ENCODE measurements around the gene TCOF1.

Gene TCOF1

DNA sequence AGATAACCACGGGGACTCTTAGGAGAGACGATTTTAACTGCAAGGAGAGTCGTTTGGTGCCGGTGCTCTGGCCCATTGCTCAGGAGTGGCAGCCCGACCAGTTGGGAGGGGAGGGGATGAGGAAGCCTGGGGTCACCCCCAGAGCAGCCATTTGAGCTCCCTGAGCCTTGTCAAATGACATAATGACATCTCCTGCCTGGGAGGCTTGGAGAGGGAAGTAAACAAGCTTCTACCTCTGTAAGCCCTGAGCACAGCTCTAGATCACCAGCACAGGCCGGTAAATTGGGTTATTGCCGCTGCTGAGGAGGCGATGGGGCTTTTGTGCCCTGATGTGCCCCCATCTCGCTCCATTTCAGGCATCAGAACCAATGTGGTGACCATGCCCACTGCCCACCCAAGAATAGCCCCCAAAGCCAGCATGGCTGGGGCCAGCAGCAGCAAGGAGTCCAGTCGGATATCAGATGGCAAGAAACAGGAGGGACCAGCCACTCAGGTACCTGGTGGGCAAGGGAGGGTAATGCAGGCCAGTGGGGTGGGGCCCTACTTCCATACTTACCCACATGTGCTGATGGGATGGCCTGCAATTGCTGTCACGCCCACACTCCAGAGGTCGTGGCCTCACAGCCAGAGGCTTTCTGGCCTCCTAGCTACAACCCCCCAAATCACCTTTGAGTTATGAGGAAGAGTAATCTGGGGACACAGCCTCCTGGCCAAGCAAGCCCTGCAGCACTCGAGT is 32.2 kb downstream of the TCOF1 start:
- DNase-seq (ENCODE audit: low spot score): no peak

DNA sequence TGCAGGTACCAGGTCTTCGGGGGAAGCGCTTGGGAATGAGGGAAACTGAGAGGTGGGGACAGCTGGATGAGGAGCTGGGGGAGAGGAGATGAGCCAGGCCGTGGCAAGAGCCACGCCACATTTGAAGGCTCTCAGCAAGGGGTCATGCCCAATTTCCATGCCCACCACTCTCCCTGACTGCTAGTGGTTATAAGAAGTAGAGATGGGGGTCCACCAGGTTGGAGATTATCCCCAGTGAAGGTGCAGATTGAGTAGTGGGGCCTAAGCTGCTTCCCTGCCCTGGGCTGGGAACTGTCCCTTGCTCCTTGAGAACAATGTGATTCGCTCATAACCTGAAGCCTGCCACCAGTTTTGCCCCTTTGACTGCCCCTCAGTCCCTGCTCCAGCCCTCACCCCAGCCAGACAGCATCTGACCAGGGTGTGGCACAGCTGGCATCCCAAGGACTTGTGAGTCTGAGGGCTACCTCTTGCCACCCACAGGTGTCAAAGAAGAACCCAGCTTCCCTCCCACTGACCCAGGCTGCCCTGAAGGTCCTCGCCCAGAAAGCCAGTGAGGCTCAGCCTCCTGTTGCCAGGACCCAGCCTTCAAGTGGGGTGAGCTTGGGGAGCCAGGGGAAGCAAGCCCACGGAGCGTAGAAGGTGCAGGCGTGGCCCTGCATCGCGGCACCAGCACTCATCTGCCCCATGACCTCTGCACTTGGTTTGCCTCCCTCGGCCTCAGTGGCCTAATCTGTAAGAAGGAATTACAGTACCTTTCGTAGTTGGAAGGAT is 33.8 kb downstream of the TCOF1 start:
- no peak for DNase-seq (ENCODE audit: low spot score)

DNA sequence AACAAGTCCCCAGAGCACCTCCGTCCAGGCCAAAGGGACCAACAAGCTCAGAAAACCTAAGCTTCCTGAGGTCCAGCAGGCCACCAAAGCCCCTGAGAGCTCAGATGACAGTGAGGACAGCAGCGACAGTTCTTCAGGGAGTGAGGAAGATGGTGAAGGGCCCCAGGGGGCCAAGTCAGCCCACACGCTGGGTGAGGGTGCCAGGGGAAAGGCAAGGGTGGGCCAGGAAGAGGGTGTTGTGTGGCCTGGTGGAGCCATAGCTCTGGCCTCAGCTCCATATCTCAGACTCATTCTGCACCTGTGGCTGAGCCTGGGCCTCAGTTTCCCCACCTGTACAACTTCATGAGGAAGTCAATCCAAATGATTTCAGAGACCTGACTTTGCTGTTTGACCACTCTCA is 34.5 kb downstream of the TCOF1 start:
- DNase-seq (ENCODE audit: low spot score): no peak

DNA sequence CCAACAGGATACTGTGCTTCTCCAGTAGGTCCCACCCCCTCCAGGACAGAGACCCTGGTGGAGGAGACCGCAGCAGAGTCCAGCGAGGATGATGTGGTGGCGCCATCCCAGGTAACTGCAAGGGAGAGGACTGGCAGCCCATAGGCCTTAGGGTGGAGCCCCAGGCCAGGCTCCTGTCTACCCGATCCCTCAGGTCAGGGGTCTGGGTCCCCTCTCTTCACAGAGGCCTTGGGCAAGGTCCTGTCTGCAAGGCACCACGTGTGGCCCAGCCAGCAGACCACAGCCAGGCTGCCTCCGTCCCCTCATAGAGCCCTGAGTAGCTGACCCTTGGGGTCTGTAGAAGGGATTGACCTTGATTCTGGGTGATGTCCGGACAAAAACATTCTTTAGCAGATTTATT is 35.2 kb downstream of the TCOF1 start:
- DNase-seq (ENCODE audit: low spot score): no peak

DNA sequence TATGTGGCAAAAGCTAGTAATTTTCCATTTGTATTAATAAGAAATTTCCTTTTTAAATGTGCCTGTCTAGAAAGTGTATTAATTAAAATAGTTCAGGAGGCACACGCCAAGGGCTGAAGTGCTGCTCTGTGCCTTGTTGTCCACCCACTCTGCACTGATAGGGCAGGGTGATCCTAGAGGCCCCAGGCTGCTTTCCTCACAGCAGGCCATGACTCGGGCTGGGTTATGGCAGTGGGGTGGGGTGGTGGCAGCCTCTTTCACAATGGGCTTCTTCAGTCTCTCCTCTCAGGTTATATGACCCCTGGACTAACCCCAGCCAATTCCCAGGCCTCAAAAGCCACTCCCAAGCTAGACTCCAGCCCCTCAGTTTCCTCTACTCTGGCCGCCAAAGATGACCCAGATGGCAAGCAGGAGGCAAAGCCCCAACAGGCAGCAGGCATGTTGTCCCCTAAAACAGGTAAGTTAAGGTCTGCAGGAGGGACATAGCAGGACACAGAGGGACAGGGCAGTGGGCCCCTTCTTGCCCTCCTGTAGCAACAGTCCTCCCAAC is 35.7 kb downstream of the TCOF1 start:
- no peak for DNase-seq (ENCODE audit: low spot score)

DNA sequence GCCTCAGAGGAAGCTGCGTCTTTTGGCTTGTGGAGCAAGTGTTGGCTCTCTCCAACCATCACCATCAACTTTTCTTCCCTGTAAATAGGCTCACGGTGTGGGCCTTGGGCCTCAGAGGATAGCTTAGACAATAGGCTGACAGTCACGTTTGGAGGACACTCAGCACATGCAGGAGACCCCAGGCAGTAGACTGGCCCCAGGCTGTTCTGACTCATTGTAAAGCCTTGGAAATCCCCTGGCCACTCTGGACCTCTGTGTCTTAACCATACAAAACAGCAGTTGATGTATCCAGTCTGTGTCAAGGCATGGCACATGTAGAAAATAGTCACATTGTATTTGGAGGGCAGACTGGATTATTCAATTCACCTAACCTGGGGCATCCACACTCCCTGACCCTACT is 36.6 kb downstream of the TCOF1 start:
- DNase-seq (ENCODE audit: low spot score): no peak

DNA sequence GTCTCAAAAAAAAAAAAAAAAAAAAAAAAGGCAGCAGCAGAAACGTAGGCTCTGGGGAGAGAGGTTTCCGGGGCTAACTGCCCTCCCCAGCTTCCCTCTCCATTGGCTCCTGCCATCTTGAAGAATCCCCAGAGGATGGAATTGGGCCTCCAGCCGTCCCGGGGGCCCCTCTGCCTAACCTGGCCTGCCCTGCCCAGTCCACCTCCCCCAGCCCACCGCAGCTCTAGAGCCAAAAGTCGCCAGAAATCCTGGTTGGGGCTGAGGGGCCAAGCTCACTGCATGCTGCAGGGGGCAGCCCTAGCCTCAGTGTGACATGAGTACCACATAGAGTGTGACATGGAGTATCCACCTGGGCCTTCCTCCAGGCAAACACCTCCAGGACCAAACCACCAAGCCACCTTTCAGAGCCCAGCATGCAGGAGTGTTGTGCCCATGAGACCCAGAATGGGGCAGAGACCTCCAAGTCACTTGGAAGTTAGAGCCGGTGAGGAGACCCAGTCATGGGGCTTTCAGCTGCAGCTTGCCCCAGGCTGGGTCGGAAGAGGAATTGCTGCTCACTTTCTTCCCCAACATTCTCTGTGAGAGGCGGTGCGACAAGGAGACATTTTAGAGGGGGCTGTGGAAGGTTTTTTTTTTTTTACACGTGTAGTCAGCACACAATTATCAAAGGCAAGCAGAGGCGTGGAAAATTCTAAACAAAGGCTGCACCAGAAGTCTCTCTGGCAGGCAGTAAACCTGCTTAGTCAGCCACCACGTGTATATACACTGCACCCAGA is 37.6 kb downstream of the TCOF1 start:
- DNase-seq (ENCODE audit: low spot score): no peak

DNA sequence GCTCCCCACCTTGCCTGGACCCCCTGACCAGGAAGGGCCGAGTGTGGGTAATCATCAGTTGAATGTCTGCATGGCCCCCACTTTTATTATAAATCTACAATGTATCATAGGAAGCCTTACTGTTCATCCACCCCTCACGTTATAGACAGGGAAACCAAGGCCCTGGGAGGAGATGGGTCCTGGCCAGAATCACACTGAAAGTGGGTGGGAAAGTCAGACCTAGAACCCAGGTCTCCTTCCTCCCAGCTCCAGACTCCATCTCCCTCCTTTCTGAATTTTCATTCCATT is 38.1 kb downstream of the TCOF1 start:
- DNase-seq (ENCODE audit: low spot score): no peak

DNA sequence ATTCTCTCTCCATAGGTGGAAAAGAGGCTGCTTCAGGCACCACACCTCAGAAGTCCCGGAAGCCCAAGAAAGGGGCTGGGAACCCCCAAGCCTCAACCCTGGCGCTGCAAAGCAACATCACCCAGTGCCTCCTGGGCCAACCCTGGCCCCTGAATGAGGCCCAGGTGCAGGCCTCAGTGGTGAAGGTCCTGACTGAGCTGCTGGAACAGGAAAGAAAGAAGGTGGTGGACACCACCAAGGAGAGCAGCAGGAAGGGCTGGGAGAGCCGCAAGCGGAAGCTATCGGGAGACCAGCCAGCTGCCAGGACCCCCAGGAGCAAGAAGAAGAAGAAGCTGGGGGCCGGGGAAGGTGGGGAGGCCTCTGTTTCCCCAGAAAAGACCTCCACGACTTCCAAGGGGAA is 38.8 kb downstream of the TCOF1 start:
- no peak for DNase-seq (ENCODE audit: low spot score)

DNA sequence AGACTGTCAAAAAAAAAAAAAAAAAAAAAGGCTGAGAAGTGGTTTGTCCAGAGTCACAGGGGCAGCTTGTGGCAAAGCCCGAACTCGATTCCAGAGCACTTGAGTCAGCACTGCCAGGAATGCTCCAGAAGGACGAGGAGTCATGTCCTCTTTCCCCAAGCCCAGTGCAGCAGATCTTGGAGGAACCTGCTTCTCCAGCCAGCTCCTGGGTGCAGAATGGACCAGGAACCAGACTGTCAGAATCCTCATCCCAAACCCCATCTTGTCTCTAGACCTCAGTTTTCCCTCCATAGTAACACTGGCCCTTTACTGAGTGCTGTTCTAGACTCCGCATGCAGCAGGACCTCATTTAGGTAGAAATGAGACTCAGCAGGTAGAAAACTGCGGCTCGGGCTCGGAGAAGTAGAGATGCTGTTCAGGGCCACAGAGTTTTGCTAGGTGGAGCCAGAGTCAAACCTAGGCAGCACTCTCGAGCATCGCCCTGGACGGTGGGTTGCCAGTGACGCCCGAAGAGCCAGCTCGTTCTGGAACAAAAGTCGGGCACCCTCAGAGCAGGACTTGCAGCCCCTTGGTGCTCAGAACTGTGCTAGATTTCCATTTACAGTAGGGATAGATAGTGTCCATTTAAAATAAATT is 39.8 kb downstream of the TCOF1 start:
- peak; percentile 21 for DNase-seq (ENCODE audit: low spot score)

DNA sequence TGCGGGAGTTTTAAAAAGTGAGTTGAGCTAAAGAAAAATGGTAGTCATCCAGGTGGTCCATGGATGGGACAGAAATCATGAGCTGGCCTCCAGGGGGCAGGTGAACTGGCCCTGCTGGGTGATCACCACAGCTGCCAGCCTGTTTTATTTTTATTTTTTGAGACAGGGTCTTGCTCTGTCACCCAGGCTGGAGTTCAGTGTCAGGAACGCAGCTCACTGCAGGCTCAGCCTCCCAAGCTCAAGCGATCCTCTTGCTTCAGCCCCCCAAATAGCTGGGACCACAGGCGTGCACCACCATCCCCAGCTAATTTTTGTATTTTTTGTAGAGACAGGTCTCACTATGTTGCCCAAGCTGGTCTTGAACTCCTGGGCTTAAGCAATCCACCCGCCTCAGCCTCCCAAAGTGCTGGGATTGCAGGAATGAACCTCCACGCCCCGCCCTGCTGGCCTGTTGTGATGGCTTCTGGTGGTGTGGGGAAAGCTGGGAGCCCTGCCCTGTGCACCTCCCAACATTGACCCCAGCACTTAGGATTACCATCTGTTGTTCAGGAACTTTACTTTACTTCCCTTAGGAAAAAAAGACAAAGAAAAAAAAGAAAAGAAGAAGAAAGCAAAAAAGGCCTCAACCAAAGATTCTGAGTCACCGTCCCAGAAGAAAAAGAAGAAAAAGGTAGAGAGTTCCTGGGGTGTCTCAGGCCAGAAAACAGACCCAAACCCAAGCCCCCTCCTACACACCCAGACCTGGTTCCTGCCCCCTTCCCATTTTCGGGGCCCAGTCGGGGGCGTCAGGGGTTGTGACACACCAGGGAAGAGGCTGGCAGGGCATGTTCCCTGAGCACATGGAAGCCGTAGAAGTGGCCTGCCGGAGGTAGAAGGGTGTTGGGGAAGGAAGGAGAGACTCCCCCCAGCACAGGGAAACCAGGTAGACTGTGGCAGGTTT is 40.6 kb downstream of the TCOF1 start:
- no peak for DNase-seq (ENCODE audit: low spot score)

DNA sequence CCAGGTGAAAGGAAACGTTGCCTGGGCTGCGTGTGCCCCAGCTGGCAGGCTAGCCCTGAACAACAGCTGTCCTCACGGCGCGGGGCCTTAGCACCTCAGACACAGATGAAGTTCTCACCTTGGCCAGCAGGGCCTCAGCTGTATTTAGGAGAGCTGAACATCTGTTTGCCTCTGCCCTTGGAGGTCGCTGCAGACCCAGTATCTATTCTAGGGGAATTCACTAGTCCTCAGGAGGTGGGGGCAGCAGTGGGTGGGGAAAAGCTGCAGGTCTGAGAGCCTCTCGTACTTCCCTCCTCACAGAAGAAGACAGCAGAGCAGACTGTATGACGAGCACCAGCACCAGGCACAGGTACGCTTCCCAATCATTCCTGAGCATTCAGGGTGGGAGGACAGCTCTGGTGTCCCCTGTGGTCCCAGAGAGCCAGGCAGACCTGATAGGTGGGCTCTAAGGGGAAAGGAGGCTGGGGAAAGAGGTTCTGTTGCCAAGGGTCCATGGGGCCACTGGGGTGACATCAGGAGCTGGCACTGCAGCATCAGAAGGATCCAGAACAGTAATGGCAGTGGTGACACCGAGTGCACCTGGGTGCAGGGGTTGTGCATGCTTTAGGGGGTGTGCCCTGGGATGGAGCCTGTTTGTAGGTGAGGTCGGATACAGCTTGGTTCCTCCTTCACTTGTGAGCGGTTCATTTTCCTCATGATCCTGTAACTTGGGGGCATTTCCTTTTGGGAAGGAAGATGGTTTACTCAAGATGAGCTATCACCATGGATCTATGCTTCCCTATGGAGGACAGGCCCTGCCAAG is 41.4 kb downstream of the TCOF1 start:
- peak; percentile 45 for DNase-seq (ENCODE audit: low spot score)

DNA sequence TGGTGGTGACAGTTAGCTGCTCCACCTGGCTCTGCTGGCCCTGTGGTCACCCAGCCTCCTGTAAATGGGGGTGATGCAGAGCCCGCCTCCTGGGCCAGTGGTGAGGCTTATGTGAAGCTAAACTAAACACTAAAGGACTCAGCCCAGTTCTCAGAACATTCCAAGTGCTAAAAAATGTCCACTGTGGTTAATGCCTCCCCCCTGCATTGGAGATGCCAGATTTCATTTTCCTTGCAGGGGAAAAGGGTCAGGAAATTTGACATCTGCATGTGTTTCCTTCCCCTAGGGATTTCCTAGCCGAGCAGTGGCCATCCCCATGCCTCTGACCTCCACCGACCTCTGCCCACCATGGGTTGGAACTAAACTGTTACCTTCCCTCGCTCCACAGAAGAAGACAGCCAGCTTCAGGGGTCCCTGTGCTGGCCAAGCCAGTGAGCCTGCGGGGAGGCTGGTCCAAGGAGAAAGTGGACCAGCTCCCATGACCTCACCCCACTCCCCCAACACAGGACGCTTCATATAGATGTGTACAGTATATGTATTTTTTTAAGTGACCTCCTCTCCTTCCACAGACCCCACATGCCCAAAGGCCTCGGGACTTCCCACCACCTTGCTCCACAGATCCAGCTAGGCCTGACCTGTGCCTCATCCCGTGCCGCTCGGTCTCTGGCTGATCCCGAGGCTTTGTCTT is 42.2 kb downstream of the TCOF1 start:
- DNase-seq (ENCODE audit: low spot score): no peak

DNA sequence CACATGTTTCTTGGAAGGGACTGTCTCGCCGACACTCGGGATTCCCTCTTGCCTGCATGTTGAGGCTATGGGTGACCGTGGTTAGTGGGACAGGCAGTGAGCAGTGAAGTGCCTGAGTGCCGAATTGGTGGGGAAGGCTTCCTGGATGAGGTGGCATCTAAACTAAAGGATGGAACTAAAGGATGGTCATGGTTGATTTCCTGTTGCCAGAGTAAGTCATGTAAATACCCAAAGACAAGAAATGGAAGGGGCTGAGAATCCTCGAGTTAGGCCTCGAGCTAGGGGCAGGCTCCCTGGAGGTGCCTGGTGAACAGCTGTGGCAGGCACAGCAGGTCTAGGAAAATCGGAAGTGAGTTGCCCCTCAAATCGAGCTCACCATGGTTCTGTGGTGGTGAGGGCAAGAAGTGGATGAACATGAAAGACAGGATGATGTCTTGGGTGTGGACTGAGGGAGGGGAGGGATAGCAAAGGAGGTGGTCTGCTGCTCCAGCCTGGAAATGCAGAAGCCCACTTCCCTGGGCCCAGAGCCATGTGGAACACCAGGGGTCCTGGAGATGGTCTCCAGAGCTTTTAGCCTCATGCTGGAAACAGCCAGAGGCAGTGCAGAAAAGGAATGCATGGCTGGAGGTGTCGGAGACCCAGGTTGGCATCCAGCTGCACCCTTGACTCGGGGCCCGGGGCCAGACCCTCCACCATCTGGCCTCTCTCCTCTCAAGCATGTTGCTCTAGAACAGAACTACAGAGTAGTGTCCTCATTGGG is 43.0 kb downstream of the TCOF1 start:
- DNase-seq (ENCODE audit: low spot score): no peak

DNA sequence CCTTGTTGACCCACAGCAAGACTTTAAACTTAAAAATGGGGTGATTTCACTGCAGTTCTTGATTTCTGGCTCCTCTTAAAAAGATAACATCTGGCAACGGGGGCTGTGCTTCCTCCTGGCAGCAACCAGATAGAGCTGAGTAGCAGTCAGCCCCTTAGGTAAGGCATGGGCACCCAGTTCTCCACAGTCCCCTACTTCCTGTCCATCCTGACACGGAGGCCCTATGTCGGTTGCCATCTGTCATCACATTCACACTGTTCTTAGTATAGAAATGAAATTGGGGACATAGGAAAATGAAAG is 43.5 kb downstream of the TCOF1 start:
- DNase-seq (ENCODE audit: low spot score): peak; percentile 36

DNA sequence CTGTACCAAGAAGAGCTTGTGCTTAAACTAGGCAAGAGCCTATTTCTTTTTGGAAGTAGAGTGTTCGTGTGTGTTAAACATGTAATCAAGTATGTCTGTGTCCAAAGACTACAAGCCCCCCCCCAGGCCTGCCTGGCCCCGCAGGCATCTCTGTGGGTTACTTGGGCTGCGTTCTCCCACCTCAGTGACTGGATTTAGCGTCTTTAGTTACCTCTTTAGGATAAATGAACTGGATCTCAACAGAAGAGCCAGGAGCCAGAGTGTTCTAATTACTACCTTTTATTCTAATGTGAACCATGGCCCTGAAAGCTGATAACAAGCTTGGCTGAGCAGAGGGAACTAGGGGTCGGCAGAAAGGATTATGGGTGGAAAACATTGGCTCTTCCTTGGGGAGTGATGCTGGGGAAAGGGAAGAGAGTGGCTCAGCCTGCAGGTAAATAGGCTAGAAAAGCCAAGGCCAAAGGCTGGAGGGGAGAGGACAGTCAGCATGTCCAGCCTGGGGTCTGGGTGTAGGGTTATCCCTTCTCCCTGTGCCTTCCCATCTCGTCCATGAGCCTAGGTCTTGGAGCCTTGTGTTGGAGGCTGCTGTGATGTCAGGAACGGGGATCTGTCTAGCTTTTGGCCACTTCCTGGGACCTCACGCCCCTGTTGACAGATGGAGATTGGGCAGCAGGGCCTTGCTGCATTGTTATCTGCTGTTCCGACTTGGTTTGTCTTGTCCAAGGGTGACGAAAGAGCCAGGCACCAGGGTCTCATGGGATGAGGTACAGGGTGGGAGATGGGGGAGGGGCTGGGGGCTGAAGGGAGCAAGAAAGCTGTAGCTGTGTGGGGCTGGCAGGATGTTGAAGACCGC is 44.1 kb downstream of the TCOF1 start:
- DNase-seq (ENCODE audit: low spot score): no peak

DNA sequence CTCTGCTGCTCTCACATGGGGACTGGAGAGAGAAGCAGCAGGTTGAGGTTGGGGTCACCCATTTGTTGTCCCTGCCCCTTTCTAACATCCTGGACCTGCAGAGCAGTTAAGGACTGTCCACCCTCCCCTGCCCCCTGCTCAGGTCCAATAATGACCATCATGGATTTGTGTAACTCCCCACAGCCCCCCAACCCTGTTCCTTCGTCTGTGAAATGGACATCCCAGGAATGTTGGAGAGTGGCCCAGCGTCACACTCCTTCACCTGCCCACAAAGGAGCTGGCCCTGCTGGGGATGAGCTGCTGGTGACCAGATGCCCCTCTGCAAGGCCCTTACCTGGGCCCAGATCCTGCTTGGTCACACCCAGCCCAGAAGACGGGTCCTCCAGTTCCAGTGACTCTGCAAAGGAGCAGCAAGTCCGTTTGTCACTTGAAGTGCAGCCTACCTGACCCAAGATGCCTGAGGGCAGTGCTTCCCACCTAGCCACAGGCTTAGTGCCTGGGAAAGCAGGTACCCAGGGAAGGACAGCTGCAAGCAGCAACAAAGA is 44.8 kb downstream of the TCOF1 start:
- no peak for DNase-seq (ENCODE audit: low spot score)

DNA sequence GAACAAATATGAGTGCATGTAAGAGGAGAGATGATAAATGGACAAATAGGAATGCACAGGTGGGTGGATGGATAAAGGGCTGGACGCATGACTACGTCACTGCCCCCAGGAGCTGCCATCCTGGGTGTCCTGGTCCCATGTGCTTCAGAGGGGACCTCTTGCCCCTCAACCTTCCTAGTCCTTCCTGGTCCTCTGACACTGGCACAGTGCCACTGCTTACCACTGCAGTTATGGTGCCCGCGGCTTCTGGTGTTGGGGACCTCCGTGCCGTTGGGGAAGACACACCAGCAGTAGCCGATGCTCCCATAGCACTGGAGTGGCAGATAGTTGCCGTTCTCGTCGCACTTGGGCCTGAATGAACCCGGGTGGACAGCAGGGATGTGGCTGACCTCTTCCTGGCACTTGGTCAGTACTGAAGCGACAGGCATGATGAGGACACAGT is 45.4 kb downstream of the TCOF1 start:
- DNase-seq (ENCODE audit: low spot score): no peak
